T-helper 1 cell treated with Interleukin-12 subunit alpha and Interleukin-12 subunit beta and Interleukin-4 antibody, amounts not matched to agents 30 μg/mL and 1 μg/mL, for 36 hours (primary cell): ENCODE data around the gene TSPAN11.
"Not testable (repeated sequence)": the region's sequence is repeated elsewhere in the genome, so short reads cannot be mapped to it uniquely, and the experiment has no call there.

Experiments
- H3K27ac Mint-ChIP-seq: one replicate; pipeline ENCODE4 v1.8.0; 2021; ENCODE audit warnings: mild to moderate bottlenecking, mixed read lengths
- H3K27me3 Mint-ChIP-seq: one replicate; pipeline ENCODE4 v1.8.0; 2021; ENCODE audit warnings: low read depth, mixed read lengths
- H3K36me3 Mint-ChIP-seq: one replicate; pipeline ENCODE4 v1.8.0; 2021; ENCODE audit warnings: low read depth, mixed read lengths
- H3K4me1 Mint-ChIP-seq: one replicate; pipeline ENCODE4 v1.8.0; 2021; ENCODE audit warnings: low read depth, mixed read lengths
- H3K4me3 Mint-ChIP-seq: one replicate; pipeline ENCODE4 v1.8.0; 2021; ENCODE audit warnings: mild to moderate bottlenecking, moderate library complexity, mixed read lengths
- H3K9me3 Mint-ChIP-seq: one replicate; pipeline ENCODE4 v1.8.0; 2021; ENCODE audit warnings: mixed read lengths

TSPAN11 gene, protein sequence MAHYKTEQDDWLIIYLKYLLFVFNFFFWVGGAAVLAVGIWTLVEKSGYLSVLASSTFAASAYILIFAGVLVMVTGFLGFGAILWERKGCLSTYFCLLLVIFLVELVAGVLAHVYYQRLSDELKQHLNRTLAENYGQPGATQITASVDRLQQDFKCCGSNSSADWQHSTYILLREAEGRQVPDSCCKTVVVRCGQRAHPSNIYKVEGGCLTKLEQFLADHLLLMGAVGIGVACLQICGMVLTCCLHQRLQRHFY

DNA sequence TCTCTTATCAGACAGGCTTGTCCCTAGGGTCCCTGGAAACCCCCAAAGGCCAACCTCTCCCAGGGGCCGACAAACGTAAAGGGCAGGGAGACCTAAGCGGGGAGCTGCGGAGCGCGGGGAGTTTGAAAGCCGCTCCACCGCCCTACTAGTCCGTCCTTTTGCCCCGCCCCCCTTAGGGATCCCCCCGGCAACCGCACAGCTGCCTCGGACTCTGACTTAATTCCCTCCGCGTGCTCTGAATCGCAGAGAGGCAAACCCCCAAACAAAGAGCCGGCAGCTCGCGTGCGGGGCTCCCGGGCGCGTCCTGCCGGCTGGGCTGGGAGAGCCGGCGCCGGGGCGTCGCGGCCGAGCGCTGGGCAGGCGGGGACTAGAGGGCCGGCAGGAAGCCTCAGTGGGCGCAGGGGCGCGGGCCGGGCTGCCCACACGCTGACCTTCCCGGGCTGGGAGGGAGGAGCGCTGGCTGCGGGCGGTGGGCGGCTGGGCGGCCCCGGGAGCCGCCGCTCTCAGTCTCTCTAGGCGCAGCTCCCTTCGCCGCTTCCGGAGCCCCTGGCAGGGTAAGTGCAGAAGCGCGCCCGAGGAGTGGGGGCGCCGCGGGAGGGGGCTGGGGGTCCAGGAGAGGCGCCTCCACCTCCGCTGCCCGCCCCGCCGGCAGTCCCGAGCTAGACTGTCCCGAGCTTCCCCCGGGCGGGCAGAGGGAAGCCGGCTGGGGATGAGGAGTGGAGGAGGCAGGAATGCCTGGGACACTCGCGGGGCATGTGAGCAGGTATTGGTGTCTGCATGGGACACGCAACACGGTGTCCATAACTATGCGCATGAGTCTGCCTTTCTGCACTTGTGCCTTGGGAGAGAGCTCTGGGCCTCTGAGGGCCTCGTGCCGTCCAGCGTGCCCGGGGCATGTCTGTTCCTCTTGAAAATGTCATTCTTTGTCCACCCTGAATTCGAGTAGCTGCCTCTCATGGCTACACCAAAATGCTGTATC, at the start of gene TSPAN11:
Gene TSPAN11, plus strand, starts transcription at position 506 of the 979 bp plus-strand sequence. CDS start 27,244 bp downstream, outside the sequence.
- no peaks in the 10 kb centered on the region for H3K9me3 Mint-ChIP-seq
- no peak within 1 kb of the TSS for H3K4me3 Mint-ChIP-seq
- H3K4me1 Mint-ChIP-seq, result no peaks in the 10 kb centered on the region
- H3K27me3 Mint-ChIP-seq, result peaks cover 55% of the 10 kb centered on the region
- H3K27ac Mint-ChIP-seq, result no peak within 1 kb of the TSS
- no peaks in the 10 kb centered on the region for H3K36me3 Mint-ChIP-seq

DNA sequence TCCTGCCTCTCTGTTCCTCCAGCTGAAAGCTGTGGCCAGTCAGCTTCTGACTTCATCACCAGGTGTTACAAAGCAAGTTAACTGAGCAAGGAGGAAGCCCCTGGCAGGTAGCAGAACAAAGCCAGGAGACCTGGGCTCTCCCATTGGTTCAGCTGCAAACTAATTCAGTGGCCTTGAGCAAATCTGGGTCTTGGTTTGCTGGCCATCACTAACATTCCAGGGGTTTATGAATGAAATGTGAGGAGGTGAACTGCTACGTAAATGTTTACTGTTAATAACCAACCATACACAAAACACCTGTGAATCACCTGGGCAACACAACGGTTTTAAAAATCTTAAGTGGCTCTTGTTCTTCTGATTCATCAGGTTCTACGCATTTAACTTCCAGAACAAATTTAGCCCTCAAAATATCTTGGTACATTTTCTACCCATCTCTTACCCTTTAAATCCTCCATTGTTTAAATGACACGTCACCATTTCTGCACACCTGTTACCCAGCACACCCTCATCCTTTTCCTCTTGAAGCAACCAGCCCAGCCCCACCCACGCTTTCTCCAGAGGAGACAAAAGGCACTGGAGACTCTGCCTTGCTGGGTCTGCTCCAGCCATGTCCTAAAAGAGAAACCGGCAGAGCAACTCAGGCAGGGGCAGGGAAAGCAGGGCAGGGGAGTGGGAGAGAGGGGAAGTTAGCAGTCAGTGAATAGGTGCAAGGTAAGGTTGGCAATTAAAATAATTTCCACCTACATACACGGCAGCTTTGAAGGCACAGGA, 49.3 kb upstream of the TSPAN11 start:
- H3K27ac Mint-ChIP-seq, result no peak overlapping the region
- no peaks in the 10 kb centered on the region for H3K36me3 Mint-ChIP-seq
- no peaks in the 10 kb centered on the region for H3K4me1 Mint-ChIP-seq
- H3K4me3 Mint-ChIP-seq, result no peak overlapping the region
- H3K9me3 Mint-ChIP-seq, result no peaks in the 10 kb centered on the region
- peaks cover 10% of the 10 kb centered on the region for H3K27me3 Mint-ChIP-seq

DNA sequence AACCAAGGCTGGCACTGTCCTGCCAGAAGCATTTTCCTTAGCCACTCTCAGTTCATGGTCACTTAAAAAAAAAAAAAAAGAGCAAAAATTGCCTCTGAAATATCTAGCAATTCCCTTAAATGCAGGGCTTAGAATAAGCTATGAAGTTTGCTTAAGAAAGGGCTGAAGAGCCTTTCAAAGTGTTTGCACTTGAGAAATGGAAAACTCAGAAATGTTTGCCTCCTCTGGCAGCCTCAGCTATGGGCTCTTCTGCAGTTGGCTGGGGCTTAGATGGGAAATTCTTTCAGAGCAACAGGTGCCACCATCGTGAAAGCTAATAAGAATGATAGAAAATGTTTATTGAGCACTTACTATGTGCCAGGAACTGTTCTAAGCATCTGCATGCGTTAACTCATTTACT, 48.5 kb upstream of the TSPAN11 start:
- Mint-ChIP-seq H3K4me3 (no peak overlapping the region), H3K36me3 (no peaks in the 10 kb centered on the region), H3K4me1 (no peaks in the 10 kb centered on the region), H3K27me3 (peaks cover 10% of the 10 kb centered on the region), H3K9me3 (no peaks in the 10 kb centered on the region), H3K27ac (no peak overlapping the region)

DNA sequence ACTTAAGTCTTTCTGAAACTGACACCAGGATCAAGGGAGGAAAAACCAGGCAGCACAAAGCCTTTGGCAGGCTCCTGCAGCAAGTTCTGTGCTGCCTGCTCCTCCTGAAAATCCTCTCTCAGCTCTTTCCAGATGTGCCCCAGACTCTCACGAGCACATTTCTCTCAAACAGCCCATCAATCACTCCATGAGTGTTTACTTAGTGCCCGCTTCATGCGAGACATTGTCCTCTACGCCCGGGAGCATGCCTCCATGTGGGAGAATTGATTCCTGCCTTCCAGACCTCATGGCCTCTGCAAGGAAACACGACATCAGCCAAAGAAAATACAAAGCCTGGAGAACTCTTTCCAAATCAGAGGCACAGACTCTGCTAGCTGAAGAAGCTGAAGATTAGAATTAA, 46.5 kb upstream of the TSPAN11 start:
- Mint-ChIP-seq H3K27me3 (peaks cover 10% of the 10 kb centered on the region), H3K9me3 (no peaks in the 10 kb centered on the region), H3K27ac (no peak overlapping the region), H3K36me3 (no peaks in the 10 kb centered on the region), H3K4me1 (no peaks in the 10 kb centered on the region), H3K4me3 (no peak overlapping the region)

DNA sequence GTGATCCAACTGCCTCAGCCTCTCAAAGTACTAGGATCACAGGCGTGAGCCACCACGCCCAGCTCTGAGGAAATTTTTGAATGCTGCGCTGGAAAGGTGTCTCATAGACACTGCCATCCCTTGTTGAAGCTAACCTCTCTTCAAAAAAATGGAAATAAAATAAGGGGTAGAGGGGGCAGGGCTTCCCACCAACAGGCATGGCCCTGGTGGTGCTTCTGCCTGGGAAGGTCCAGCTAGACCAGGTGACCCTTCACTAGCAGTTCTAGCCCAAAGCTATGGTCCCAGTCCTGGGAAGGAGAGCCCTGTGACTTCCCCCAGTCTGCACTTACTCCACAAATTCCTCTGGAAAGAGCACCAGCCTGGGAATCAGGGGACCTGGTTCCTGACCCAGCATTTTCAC, 45.7 kb upstream of the TSPAN11 start:
- peaks cover 10% of the 10 kb centered on the region for H3K27me3 Mint-ChIP-seq
- no peak overlapping the region for H3K27ac Mint-ChIP-seq
- H3K4me3 Mint-ChIP-seq, result no peak overlapping the region
- no peaks in the 10 kb centered on the region for H3K4me1 Mint-ChIP-seq
- no peaks in the 10 kb centered on the region for H3K9me3 Mint-ChIP-seq
- no peaks in the 10 kb centered on the region for H3K36me3 Mint-ChIP-seq

DNA sequence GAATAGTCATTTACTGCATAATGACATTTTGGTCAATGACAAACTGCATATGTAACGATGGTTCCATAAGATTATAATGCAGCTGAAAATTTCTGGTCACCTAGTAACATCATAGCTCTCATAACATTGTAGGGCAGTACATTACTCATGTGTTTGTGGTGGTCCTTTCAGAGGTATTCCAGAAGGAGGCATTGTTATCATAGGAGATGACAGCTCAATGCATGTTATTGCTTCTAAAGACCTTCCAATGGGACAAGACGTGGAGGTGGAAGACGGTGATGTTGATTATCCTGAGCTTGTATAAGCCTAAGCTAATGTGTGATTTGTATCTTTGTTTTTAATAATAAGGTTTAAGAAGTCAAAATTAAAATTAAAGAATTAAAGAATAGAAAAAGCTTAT, 43.8 kb upstream of the TSPAN11 start:
- peaks cover 10% of the 10 kb centered on the region for H3K27me3 Mint-ChIP-seq
- H3K27ac Mint-ChIP-seq, result no peak overlapping the region
- H3K9me3 Mint-ChIP-seq, result peaks cover 14% of the 10 kb centered on the region
- H3K36me3 Mint-ChIP-seq, result no peaks in the 10 kb centered on the region
- no peak overlapping the region for H3K4me3 Mint-ChIP-seq
- H3K4me1 Mint-ChIP-seq, result no peaks in the 10 kb centered on the region

DNA sequence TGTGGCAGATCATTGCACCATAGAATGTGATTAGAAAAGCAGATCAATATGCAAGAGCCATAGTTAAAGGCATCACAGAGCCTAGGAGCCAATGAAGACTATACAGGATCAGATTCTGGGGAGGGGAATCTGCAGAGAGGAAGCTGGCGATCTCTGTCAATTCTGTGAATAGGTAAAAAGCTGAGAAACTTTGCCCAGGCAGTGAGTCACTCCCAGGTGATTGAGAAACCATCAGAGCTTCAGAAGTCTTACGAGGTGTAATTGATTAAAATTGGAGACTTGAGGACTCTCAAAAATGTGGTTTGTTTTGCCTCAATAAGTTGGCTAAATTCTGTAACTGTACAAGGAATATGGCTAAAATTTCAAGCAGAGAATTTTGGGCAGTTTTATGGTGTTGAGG, 41.7 kb upstream of the TSPAN11 start:
- Mint-ChIP-seq H3K9me3 (peaks cover 16% of the 10 kb centered on the region), H3K27ac (no peak overlapping the region), H3K4me1 (no peaks in the 10 kb centered on the region), H3K4me3 (no peak overlapping the region), H3K36me3 (no peaks in the 10 kb centered on the region), H3K27me3 (peaks cover 4% of the 10 kb centered on the region)

DNA sequence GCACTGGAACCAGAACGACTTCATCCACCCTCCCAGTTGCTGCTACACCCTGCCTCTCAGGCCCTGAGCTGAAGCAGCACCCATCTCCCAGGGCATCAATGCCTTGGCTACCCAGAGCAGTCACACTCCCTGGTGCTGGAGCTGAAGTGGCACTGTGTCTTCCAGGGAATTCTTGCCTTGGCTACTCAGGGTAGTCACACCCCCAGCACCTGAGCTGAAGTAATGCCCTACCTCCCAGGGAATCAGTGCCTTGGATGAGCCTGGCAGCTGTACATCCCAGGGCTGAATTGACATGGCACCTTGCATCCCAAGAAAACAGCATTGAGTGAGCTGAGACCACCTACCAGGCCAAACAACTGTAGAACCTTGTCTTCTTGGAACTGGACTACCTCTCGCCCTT, 41.2 kb upstream of the TSPAN11 start:
- no peaks in the 10 kb centered on the region for H3K4me1 Mint-ChIP-seq
- H3K4me3 Mint-ChIP-seq, result no peak overlapping the region
- no peak overlapping the region for H3K27ac Mint-ChIP-seq
- H3K27me3 Mint-ChIP-seq, result no peaks in the 10 kb centered on the region
- no peaks in the 10 kb centered on the region for H3K36me3 Mint-ChIP-seq
- peaks cover 16% of the 10 kb centered on the region for H3K9me3 Mint-ChIP-seq

DNA sequence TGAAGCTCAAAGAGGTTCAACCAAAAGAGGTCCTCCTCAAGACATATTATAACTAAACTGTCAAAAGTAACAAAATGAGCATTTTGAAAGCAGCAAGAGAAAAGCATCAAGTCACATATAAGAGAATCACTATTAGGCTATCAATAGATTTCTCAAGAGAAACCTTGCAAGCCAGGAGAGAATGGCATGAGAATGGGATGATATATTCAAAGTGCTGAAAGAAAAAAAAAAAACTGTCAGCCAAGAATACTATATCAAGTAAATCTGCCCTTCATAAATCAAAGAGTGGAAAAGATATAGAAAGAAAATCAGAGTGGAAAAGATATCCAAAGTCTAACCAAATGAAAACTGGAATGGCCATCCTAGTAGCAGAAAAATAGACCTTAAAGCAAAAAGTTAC, 39.3 kb upstream of the TSPAN11 start:
- Mint-ChIP-seq H3K4me3 (no peak overlapping the region), H3K27me3 (no peaks in the 10 kb centered on the region), H3K36me3 (no peaks in the 10 kb centered on the region), H3K27ac (no peak overlapping the region), H3K4me1 (no peaks in the 10 kb centered on the region), H3K9me3 (peaks cover 16% of the 10 kb centered on the region)

DNA sequence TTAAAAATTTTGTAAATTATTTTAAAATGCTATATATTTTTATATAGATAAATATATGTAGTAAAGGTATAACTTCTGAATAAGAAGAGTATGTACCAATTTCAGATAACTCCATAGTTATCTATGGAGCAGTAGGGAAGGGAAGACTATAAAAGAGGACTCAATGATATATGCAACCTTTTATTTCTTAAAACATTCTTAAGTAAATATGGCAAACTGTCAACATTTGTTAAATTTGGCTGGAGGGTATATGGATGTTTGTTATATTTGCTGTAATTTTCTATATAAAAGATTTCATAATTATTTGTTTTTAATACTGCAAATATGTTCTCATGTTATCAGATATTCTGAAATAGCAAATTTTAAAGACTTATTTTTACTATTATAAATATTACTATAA, 38.3 kb upstream of the TSPAN11 start:
- no peaks in the 10 kb centered on the region for H3K4me1 Mint-ChIP-seq
- no peaks in the 10 kb centered on the region for H3K36me3 Mint-ChIP-seq
- no peaks in the 10 kb centered on the region for H3K27me3 Mint-ChIP-seq
- H3K9me3 Mint-ChIP-seq, result peaks cover 16% of the 10 kb centered on the region
- no peak overlapping the region for H3K4me3 Mint-ChIP-seq
- H3K27ac Mint-ChIP-seq, result no peak overlapping the region

DNA sequence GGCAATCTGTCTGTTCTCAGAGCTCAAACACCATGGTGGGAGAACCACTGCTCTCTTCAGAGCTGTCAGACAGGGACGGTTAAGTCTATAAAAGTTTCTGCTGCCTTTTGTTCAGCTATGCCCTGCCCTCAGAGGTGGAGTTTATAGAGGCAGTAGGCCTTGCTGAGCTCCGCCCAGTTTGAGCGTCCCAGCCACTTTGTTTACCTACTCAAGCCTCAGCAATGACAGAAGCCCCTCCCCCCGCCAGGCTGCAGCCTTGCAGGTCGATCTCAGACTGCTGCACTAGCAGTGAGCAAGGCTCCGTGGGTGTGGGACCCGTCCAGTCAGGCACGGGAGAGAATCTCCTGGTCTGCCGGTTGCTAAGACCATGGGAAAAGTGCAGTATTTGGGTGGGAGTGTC, 32.0 kb upstream of the TSPAN11 start:
- H3K36me3 Mint-ChIP-seq, H3K4me3 Mint-ChIP-seq, H3K27me3 Mint-ChIP-seq, H3K4me1 Mint-ChIP-seq, H3K27ac Mint-ChIP-seq, H3K9me3 Mint-ChIP-seq: not testable (repeated sequence)

DNA sequence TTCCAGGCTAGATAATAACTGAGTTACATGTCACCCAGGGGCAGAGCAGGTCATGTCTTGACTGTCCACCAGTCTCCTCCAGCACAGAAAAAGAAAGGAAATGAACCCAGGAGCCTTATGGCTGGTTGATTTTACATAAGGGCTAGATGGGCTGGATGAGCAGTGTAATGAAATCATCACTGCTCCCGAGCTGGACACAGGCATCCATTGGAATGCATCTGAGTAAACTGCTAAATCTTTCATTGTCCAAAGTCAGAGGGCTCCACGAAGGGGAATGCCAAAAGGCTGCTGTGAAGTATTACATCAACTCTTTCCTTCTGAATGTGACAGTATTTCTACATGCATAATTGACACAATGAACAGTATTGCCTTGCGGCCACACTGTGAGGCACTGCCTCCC, 30.1 kb upstream of the TSPAN11 start:
- H3K9me3 Mint-ChIP-seq, result no peaks in the 10 kb centered on the region
- no peak overlapping the region for H3K4me3 Mint-ChIP-seq
- no peaks in the 10 kb centered on the region for H3K4me1 Mint-ChIP-seq
- no peak overlapping the region for H3K27ac Mint-ChIP-seq
- peaks cover 4% of the 10 kb centered on the region for H3K27me3 Mint-ChIP-seq
- H3K36me3 Mint-ChIP-seq, result no peaks in the 10 kb centered on the region

DNA sequence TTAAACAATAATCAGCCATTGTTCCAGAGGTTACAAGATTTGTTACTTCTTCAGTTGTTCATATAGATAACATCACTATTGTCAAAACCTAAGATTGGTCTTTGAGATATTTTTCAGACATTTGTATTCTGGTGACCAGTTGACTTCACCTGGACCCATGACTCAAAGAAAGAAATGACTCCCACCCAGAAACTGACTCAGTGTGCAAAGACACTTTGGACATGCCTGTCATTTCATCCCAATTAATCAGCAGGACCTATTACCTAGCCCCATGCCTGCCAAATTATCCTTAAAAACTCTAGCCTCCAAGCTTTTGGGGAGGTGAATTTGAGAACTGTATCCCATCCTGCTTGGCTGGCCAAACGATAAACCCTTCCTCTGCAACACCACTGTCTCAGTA, 27.7 kb upstream of the TSPAN11 start:
- Mint-ChIP-seq H3K4me1 (no peaks in the 10 kb centered on the region), H3K36me3 (no peaks in the 10 kb centered on the region), H3K9me3 (no peaks in the 10 kb centered on the region), H3K4me3 (no peak overlapping the region), H3K27ac (no peak overlapping the region), H3K27me3 (peaks cover 4% of the 10 kb centered on the region)

DNA sequence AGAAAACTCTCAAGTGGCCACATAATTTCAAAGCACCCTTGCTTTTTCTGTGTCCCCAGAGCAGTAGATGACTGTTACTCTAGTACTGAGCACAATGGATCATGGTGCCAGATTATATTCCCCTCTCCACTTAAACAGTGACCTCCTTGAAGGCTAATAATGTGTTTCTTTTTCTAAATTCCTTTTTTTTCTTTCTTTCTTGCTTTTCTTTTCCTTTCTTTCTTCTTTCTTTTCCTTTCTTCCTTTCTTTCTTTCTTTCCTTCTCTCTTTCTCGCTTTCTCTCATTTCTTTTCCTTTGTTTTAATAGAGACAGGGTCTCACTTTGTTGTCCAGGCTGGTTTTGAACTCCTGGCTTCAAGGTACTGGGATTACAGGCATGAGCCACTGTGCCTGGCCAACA, 26.2 kb upstream of the TSPAN11 start:
- peaks cover 4% of the 10 kb centered on the region for H3K27me3 Mint-ChIP-seq
- no peak overlapping the region for H3K27ac Mint-ChIP-seq
- H3K9me3 Mint-ChIP-seq, result no peaks in the 10 kb centered on the region

More for the DNA sequence above, 26.2 kb upstream of the TSPAN11 start:
- no peaks in the 10 kb centered on the region for H3K36me3 Mint-ChIP-seq
- no peaks in the 10 kb centered on the region for H3K4me1 Mint-ChIP-seq
- no peak overlapping the region for H3K4me3 Mint-ChIP-seq
